Neural progenitor cell (in vitro differentiated cells): ENCODE data around the gene EBP. TPM values are rescaled to one million over a fixed set of nuclear protein-coding genes. Genes with fewer than 3 reads are reported as not detected.
A peak's percentile ranks its signal among the peaks of the same experiment; 100 is the strongest.

ENCODE experiments used
- DNase-seq: peaks from one replicate; pipeline ENCODE4 v3.0.0-alpha.2; 2016; ENCODE audit warnings: low spot score
- H2AFZ ChIP-seq: fragments of 200-600 bp; sonication (generic); replicated peaks from 2 replicates; pipeline ENCODE4 v1.6.1; 2016; ENCODE audit warnings: antibody characterized with exemption
- H3F3A ChIP-seq: fragments of 200-600 bp; sonication (generic); 2 replicates; pipeline ENCODE4 v1.6.1; 2016; ENCODE audit warnings: antibody characterized with exemption, low read depth
- H3K27ac ChIP-seq: fragments of 200-600 bp; sonication (generic); 2 replicates; pipeline ENCODE4 v1.5.1; 2016; ENCODE audit warnings: mild to moderate bottlenecking
- H3K27me3 ChIP-seq: fragments of 200-600 bp; sonication (generic); 2 replicates; pipeline ENCODE4 v1.6.1; 2016; ENCODE audit warnings: mild to moderate bottlenecking, moderate library complexity
- H3K36me3 ChIP-seq: fragments of 200-600 bp; sonication (generic); 2 replicates; pipeline ENCODE4 v1.5.1; 2016
- H3K4me1 ChIP-seq: fragments of 200-600 bp; sonication (generic); 2 replicates; pipeline ENCODE4 v1.6.1; 2016; ENCODE audit warnings: mixed run types
- H3K4me2 ChIP-seq: fragments of 200-600 bp; sonication (generic); 2 replicates; pipeline ENCODE4 v1.6.1; 2016
- H3K4me3 ChIP-seq: fragments of 200-600 bp; sonication (generic); 2 replicates; pipeline ENCODE4 v1.5.1; 2016
- H3K79me2 ChIP-seq: fragments of 200-600 bp; sonication (generic); 2 replicates; pipeline ENCODE4 v1.6.1; 2016; ENCODE audit warnings: low read depth
- H3K9ac ChIP-seq: fragments of 200-600 bp; sonication (generic); 2 replicates; pipeline ENCODE4 v1.6.1; 2016
- H3K9me3 ChIP-seq: fragments of 200-600 bp; sonication (generic); 2 replicates; pipeline ENCODE4 v1.5.1; 2016; ENCODE audit warnings: low read depth
- H4K20me1 ChIP-seq: fragments of 200-600 bp; sonication (generic); 2 replicates; pipeline ENCODE4 v1.6.1; 2016; ENCODE audit warnings: low read depth
- H3K27ac Mint-ChIP-seq: 3 replicates; pipeline ENCODE4 v1.8.0; 2021; ENCODE audit warnings: mixed read lengths
- H3K27me3 Mint-ChIP-seq: 2 replicates; pipeline ENCODE4 v1.8.0; 2022; ENCODE audit warnings: low read depth, mild to moderate bottlenecking, inconsistent platforms, moderate library complexity, mixed read lengths; ENCODE audit not compliant: insufficient read depth
- H3K36me3 Mint-ChIP-seq: 3 replicates; pipeline ENCODE4 v1.8.0; 2021; ENCODE audit warnings: mixed read lengths
- H3K4me1 Mint-ChIP-seq: 3 replicates; pipeline ENCODE4 v1.8.0; 2021; ENCODE audit warnings: mixed read lengths
- H3K4me3 Mint-ChIP-seq: 3 replicates; pipeline ENCODE4 v1.8.0; 2021; ENCODE audit warnings: mild to moderate bottlenecking, moderate library complexity, mixed read lengths
- H3K9me3 Mint-ChIP-seq: 3 replicates; pipeline ENCODE4 v1.8.0; 2020; ENCODE audit warnings: mixed read lengths
- EZH2 ChIP-seq: fragments of 200-600 bp; sonication (generic); IDR thresholded peaks from 2 replicates; pipeline ENCODE4 v1.6.1; 2017; ENCODE audit warnings: antibody characterized with exemption, mild to moderate bottlenecking, moderate library complexity
- EZH2phosphoT487 ChIP-seq: fragments of 200-600 bp; sonication (generic); IDR thresholded peaks from 2 replicates; pipeline ENCODE4 v1.6.1; 2017; ENCODE audit warnings: antibody characterized with exemption
- total RNA-seq: library from RNA; depleted of rRNA; stranded (reverse); fragments of >200 nt; gene quantifications from 2 replicates; pipeline ENCODE4 v1.2.3, GENCODE V29; 2015; ENCODE audit warnings: low replicate concordance
- TF ChIP-seq, protein P1 (sequence below): fragments of 200-600 bp; sonication (generic); IDR thresholded peaks from 2 replicates; pipeline ENCODE4 v1.5.1; 2017; ENCODE audit warnings: antibody characterized with exemption, mild to moderate bottlenecking

EBP gene
- total RNA-seq, 1 donor from 2014 or later: 74.6 TPM

DNA sequence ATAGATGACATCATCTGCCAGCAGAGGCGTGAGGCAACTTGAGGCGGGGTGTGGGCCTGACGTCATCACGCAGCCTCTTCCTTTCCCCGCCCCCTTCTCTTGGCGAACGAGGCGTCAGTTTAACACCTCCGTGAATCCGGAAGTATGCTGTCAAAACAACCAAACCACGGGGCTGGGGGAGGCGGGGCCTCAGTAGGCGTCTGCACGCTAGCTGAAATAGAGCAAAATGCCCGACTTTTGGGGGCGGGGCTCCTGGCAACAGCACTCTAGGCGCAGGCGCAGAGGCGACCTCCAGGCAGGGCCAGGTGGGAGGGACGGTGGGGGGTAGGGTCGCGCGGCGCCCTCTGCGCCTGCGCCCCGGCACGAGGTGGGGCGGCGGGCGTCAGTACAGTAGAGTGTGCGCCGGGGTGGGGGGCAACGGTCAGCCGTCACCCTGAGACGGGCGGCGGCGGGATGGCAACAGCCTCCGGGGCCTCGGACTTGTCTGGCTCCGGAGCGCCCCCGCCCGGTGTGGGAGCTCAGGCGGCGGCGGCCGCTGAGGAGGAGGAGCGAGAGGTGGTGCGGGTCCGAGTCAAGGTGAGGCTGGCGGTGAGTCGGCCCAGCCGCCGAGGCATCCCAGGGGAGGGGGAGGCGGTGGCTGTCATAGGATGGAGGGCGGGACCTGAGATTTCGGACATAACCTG, 17.9 kb downstream of the EBP start, which contains the start of gene TBC1D25:
TSS of gene TBC1D25 (plus strand) at position 370 of the 683 bp plus-strand sequence. CDS start at position 454, 84 bp downstream.
- Histone ChIP-seq H2AFZ (peak within 1 kb of the TSS; percentile 76), H3K4me2 (peak within 1 kb of the TSS; percentile 66), H3K27me3 (no peaks in the 10 kb centered on the region), H3K79me2 (peaks cover 6% of the 10 kb centered on the region), H3K36me3 (no peaks in the 10 kb centered on the region), H3K9ac (no peak within 1 kb of the TSS), H3F3A (peaks cover 3% of the 10 kb centered on the region), H4K20me1 (no peaks in the 10 kb centered on the region), H3K4me1 (no peaks in the 10 kb centered on the region), H3K27ac (no peak within 1 kb of the TSS), H3K4me3 (peak within 1 kb of the TSS; percentile 56), H3K9me3 (no peaks in the 10 kb centered on the region)
- Mint-ChIP-seq H3K4me3 (peak within 1 kb of the TSS; percentile 87), H3K4me1 (peaks cover 7% of the 10 kb centered on the region), H3K27me3 (peaks cover 5% of the 10 kb centered on the region), H3K36me3 (peaks cover 2% of the 10 kb centered on the region), H3K9me3 (peaks cover 9% of the 10 kb centered on the region), H3K27ac (no peak within 1 kb of the TSS)
- TF ChIP-seq, protein P1, sequence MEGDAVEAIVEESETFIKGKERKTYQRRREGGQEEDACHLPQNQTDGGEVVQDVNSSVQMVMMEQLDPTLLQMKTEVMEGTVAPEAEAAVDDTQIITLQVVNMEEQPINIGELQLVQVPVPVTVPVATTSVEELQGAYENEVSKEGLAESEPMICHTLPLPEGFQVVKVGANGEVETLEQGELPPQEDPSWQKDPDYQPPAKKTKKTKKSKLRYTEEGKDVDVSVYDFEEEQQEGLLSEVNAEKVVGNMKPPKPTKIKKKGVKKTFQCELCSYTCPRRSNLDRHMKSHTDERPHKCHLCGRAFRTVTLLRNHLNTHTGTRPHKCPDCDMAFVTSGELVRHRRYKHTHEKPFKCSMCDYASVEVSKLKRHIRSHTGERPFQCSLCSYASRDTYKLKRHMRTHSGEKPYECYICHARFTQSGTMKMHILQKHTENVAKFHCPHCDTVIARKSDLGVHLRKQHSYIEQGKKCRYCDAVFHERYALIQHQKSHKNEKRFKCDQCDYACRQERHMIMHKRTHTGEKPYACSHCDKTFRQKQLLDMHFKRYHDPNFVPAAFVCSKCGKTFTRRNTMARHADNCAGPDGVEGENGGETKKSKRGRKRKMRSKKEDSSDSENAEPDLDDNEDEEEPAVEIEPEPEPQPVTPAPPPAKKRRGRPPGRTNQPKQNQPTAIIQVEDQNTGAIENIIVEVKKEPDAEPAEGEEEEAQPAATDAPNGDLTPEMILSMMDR: peak; percentile 50
- TF ChIP-seq EZH2: no peak
- peak; percentile 97 for DNase-seq

DNA sequence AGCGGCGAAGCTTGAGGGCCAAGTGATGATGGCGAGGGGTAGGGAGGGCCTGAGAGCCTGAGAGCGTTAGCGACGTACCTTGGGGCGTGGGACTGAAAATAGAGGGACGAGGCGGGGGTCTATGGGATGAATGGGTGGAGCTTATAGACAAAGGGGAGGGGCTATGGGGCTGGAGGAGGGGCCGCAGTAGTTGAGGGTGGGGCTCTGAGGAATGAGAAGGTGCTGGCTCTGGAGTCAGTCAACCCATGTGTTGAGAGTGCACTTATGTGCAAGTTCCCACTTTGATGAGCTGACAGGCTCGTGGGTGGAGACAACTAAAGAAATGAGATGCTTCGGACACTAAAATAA, 18.4 kb downstream of the EBP start:
- Histone ChIP-seq H3K36me3 (no peaks in the 10 kb centered on the region), H3K27me3 (no peaks in the 10 kb centered on the region), H3F3A (peaks cover 3% of the 10 kb centered on the region), H2AFZ (peak overlapping the region; percentile 76), H3K9ac (no peak overlapping the region), H4K20me1 (no peaks in the 10 kb centered on the region), H3K9me3 (no peaks in the 10 kb centered on the region), H3K27ac (no peak overlapping the region), H3K79me2 (peaks cover 6% of the 10 kb centered on the region), H3K4me1 (no peaks in the 10 kb centered on the region), H3K4me3 (peak overlapping the region; percentile 56), H3K4me2 (peak overlapping the region; percentile 66)
- DNase-seq: no peak
- H3K27ac Mint-ChIP-seq: no peak overlapping the region
- TF ChIP-seq, protein P1: no peak
- TF ChIP-seq EZH2 (no peak), EZH2phosphoT487 (no peak)
- H3K27me3 Mint-ChIP-seq: peaks cover 5% of the 10 kb centered on the region
- H3K9me3 Mint-ChIP-seq: peaks cover 9% of the 10 kb centered on the region
- H3K36me3 Mint-ChIP-seq: peaks cover 2% of the 10 kb centered on the region
- H3K4me1 Mint-ChIP-seq: peaks cover 7% of the 10 kb centered on the region
- peak overlapping the region; percentile 87 for H3K4me3 Mint-ChIP-seq

DNA sequence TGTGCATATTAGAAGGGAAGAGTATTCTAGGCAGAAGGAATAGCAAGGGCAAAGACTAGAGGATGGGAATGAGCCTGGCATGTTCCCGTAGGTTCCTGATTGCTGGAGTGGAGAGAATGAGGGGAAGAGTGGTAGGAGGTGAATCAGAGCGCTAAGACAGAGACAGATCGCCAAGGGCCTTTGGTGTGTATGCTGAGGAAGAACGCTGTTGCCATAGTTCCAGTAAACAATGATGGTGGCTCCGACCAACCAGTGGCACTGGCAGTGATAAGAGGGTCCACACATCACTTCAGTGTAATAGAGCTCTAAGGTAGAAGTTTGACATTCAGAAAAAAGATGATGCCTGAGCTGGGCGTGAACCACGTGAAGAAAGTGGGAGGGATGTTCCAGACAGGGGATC, 18.9 kb downstream of the EBP start:
- H3K36me3 Mint-ChIP-seq: peaks cover 2% of the 10 kb centered on the region
- H2AFZ ChIP-seq: no peak overlapping the region
- H3K27me3 Mint-ChIP-seq: peaks cover 5% of the 10 kb centered on the region
- peak; percentile 2 for DNase-seq
- no peaks in the 10 kb centered on the region for H3K36me3 ChIP-seq
- H3K9me3 ChIP-seq: no peaks in the 10 kb centered on the region
- no peaks in the 10 kb centered on the region for H3K27me3 ChIP-seq
- H3K4me3 ChIP-seq: peak overlapping the region; percentile 56
- peak overlapping the region; percentile 66 for H3K4me2 ChIP-seq
- H3K4me1 Mint-ChIP-seq: peaks cover 7% of the 10 kb centered on the region
- H3K9ac ChIP-seq: no peak overlapping the region
- peaks cover 6% of the 10 kb centered on the region for H3K79me2 ChIP-seq
- H3K4me1 ChIP-seq: no peaks in the 10 kb centered on the region
- peaks cover 3% of the 10 kb centered on the region for H3F3A ChIP-seq
- TF ChIP-seq, protein P1: no peak
- TF ChIP-seq EZH2phosphoT487 (no peak), EZH2 (no peak)
- no peaks in the 10 kb centered on the region for H4K20me1 ChIP-seq
- no peak overlapping the region for H3K27ac ChIP-seq
- peak overlapping the region; percentile 87 for H3K4me3 Mint-ChIP-seq
- no peak overlapping the region for H3K27ac Mint-ChIP-seq
- H3K9me3 Mint-ChIP-seq: peaks cover 9% of the 10 kb centered on the region
